LNCaP clone FGC (cell line): ENCODE data around the gene XRCC4.

ENCODE experiments used
- DNase-seq: peaks from one replicate; pipeline ENCODE4 v3.0.0-alpha.2; 2011; ENCODE audit warnings: low read depth
- H3K4me3 ChIP-seq: 2 replicates; pipeline ENCODE4 v1.5.1; 2011; ENCODE audit warnings: mild to moderate bottlenecking, low read depth, low read length, control low read depth
- CTCF ChIP-seq: IDR thresholded peaks from 2 replicates; pipeline ENCODE4 v1.5.1; 2012; ENCODE audit warnings: mild to moderate bottlenecking; ENCODE audit not compliant: control insufficient read depth, insufficient read depth; ENCODE audit errors: extremely low read depth

The XRCC4 gene

DNA sequence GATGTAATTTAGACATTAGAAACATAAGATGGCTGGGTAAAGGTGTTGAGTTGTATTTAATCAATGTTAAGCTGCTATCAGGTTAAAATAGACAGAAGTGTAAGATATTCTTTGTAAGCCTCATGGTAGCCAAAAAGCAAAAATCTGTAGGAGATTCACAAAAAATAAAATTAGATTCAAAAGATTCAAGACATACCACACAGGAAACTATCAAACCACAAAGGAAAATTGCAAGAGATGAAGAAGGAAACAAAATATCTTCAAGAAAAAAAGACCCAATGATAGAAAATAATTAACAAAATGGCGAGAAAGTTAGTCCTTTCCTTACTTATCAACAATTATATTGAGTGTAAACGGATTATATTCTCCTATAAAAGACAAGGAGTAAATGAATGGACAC is 15.3 kb downstream of the XRCC4 start:
- TF ChIP-seq CTCF: no peak
- H3K4me3 ChIP-seq: no peak overlapping the region
- DNase-seq: no peak

DNA sequence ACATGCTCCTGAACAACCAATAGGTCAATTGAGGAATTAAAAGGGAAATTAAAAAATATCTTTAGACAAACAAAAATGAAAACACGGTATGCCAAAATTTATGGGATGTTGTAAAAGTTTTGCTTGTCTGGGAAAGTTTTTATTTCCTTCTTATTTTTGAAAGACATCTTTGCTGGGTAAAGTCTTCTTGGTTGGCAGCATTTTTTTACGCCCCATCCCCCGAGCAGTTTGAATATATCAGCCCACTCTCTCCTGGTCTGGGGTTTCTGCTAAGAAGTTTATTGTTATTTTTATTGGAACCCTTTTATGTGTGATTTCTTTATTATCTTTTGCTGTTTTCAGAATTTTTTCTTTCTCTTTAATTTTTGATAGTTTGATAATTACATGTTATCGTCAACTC is 16.3 kb downstream of the XRCC4 start:
- DNase-seq: no peak
- H3K4me3 ChIP-seq: no peak overlapping the region
- no peak for TF ChIP-seq CTCF

DNA sequence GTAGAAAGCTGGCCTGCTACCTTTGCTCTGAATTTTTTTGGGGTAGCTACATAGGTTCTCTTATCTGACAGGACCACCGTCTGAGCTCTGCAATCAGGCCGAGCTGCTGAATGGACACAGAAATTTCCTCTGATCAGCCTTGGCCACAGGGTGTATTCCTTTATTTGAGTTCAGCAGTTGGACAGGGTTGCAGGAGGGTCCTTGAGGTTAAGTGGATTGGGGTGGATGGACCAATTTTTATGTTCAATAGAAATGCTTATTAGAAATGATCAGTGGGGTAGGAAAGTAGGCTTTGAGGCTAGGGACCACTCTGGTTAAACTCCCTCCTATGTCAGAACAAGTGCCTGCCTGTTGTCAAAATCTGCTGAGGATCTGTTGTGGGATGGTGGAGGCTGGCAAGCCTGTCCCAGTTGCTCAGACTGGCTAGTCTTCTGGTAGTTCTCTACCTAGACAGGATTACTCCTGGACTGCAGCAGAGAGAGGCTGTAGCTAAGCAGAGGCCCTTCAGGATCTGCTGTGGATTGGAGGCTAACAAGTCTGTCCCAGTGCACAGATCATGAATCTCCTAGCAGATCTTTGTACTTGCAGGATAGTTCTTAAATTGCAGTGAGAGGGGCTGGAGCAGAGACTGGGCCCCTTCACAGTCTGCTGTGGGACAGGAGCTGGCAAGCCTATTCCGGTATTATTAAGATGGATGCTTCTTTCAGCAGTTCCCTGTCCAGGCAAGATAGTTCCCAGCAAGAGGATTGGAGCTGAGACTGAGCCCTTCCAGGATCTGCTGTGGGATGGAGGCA is 18.0 kb downstream of the XRCC4 start:
- H3K4me3 ChIP-seq: no peak overlapping the region
- no peak for TF ChIP-seq CTCF
- DNase-seq: no peak

DNA sequence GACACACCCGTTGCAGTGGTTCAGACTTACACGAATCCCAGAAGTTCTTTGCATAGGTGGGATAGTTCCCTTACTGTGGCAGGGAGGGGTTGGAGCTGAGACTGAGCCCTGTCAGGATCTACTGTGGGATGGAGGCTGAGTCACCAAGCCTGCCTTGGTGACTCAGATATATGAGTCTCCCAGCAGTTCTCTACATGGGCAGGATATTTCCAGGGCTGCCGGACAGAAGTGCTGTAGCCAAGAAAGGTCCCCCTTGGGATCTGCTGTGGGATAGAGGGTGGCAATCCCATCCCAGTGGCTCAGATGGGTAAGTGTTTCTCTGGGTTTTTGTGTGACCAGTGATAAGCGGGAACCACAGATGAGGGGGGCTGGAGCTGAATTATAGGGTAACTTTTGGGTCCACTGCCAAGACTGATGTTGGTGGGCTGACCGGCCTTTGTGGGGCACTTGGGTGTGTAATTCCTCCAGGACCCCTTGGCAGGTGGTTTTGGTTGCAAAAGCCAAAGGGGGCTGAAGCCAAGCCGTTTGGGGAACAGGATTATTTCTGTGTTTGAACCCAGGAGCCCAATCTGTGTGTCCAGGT is 18.7 kb downstream of the XRCC4 start:
- H3K4me3 ChIP-seq: no peak overlapping the region
- DNase-seq: no peak
- no peak for TF ChIP-seq CTCF

- H3K4me3 ChIP-seq: no peak overlapping the region
- TF ChIP-seq CTCF: no peak
- no peak for DNase-seq
Measured at GRCh38 chr5:83096660-83097339, 19.5 kb downstream of the XRCC4 start.

DNA sequence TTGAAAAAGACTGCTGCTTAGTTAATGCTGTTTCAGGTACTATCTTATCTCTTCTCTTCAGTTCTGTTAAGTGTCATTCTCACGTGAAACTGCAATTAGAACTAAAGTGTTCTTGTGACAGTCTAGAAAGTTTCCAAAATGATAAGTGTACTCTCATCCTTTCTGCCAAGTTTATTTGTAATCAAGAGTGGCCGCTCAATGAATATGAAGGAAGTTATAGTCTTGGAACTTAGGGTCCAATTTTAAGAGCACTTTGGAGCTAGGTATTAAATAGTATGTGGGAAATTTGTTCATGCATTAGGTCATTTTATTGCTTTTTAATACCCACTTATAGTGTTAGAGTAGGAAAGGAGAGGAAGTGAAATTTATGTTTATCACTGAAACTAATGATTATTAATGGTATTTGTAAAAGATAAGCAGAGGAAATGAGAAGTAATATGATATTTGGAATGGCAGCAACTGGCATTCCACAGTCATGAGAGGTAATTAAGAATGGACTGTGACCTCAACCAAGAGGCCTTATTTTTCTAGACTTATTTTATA is 20.4 kb downstream of the XRCC4 start:
- no peak for TF ChIP-seq CTCF
- DNase-seq: no peak
- no peak overlapping the region for H3K4me3 ChIP-seq
